ENCODE results near the gene TCTA.

The TCTA gene

GRCh38 chr3:49410846-49411534 lies 1.2 kb upstream of the TCTA start:
- no peak for DNase-seq

- no peak for DNase-seq
These were observed 672 bp upstream of the TCTA start for GRCh38 chr3:49411535-49411967.

GRCh38 chr3:49412632-49413337 lies 562 bp downstream of the TCTA start:
- DNase-seq: no peak

DNA sequence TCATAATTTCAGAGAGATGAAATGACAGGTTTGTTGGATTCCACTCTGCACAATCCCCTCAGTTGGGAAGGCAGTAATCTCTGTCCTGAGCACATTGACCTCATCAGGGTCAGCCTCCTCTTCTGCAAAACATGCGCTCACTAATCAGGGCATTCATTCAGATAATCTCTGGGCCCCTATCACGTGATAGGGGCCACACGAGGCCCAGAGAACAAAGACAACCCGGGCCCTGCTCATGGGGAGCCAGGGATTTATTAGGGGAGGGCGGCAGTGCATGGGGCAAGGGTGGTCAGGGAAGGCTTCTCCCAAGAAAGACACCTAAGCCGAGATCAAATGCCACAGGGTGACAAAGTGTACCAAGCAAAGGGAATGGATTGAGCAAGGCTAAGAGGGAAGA lies 1.1 kb downstream of the TCTA start:
- DNase-seq: no peak

GRCh38 chr3:49414753-49415152 lies 2.5 kb downstream of the TCTA start:
- no peak for DNase-seq

- DNase-seq: no peak
These were observed 3.8 kb downstream of the TCTA start for GRCh38 chr3:49415931-49416601.

GRCh38 chr3:49416867-49417266 lies 4.6 kb downstream of the TCTA start:
- DNase-seq: no peak

DNA sequence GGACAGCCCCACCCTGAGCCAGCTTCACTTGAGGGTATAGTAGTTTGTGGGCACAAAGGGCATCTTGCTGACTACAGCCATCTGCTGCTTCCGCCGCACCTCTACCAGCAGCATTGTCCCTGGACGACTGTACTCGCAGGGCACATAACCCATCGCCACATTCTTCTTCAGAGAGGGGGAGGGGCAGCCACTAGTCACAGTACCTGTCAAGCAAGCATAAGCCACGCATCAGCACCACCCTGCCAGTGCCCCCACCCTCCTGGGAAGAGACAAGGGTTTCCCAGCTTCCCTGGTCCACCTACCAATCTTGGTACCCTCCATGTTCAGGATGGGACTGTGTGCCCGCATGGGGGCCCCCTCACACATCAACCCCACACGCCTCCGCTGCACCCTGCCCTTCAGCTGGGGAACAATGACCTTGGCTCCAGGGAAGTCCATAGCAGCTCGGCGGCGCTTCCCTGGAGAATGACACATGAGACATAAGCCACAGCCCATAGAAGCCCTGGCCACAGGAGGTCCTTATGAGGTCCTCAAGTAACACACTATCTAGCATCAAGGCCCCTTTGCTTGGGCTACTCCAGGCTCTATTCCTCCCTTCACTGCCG lies 5.4 kb downstream of the TCTA start:
- DNase-seq: no peak

DNA sequence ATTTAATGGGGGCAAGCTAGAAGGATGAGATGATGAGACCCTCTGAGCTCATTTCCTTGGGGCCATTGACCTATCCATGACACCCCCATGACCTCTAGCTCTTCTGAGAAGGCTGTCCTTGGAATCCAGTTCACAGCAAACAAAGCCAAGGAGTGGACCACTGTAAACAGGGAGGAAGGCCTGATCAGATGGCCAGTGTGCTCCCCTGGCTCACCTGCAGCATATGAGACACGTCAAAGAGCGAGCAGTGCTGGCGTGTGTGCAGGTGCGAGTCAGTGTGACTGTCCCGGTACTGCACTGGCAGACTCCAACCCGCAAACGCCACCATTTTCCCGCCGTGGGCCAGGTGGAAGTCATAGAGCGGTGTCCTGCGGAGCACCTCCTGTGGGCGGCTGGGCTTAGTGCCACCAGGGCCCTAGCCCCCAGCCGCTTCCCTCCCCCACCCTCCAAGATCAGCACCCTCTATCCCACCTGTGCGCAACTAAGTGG lies 9.7 kb downstream of the TCTA start:
- DNase-seq: no peak

DNA sequence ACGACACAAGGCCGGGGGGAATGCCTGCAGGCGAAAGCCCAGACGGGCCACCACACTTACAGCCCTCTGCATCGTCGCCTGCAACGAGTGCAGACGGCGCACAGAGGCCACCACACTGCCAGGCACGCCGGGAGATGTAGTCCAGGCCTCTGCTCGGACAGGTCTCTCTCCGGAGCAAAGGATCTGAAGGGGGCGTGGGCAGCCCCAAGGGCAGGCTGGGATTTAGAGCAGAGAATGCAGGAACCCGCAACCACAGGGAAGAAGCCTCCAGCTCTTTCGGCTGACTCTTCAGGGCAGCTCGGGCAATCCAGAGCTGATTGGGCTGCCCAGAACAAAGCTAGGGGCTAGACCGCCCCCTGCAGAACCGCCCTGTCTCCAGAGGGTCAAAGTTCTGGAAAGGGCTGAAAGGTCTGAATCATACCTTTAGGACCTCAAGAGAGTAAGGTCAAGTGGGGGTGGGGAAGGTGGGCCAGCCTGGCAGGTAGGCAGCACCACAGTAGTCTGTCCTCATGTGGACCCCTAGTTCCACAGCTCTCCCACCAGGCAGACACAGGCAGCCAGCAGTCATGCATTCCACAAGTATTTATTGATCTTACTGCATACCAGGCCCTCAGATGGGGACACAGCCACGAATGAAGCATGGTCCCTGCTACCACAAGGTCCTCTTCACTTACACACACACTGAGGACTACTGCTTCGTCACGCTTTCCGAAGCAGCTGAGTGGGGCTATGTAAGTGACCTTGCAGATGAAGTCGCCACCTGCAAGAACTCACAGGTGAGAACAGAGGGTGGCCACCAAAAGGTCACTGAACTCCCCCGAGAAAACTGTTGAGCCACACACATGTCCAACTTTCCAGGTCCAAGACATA lies 10.4 kb downstream of the TCTA start, which contains the start of gene AMT:
Gene AMT, minus strand, starts transcription at position 95 of the 870 bp plus-strand sequence. Its CDS starts 23 bp downstream, at position 72.
- no peak for DNase-seq

- DNase-seq: no peak
These were observed 12.6 kb downstream of the TCTA start for GRCh38 chr3:49424816-49425215.

GRCh38 chr3:49427586-49427985 lies 15.4 kb downstream of the TCTA start:
- no peak for DNase-seq

GRCh38 chr3:49428752-49429080 lies 16.5 kb downstream of the TCTA start:
- DNase-seq: peak; percentile 71

DNA sequence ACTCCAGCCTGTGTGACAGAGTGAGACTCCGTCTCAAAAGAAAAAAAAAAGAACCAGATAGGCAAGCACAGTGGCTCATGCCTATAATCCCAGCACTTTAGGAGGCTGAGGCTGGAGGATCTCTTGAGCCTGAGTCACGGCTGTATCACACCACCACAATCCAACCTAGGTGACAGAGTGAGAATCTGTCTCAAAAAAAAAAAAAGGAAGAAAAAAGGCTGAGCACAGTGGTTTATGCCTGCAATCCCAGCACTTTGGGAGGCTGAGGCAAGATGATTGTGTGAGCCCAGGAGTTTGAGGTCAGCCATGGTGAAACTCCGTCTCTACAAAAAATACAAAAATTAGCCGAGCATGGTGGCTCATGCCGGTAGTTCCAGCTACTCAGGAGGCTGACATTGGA lies 22.5 kb downstream of the TCTA start:
- no peak for DNase-seq

- DNase-seq: no peak
These were observed 33.2 kb downstream of the TCTA start for GRCh38 chr3:49445391-49445790.

DNA sequence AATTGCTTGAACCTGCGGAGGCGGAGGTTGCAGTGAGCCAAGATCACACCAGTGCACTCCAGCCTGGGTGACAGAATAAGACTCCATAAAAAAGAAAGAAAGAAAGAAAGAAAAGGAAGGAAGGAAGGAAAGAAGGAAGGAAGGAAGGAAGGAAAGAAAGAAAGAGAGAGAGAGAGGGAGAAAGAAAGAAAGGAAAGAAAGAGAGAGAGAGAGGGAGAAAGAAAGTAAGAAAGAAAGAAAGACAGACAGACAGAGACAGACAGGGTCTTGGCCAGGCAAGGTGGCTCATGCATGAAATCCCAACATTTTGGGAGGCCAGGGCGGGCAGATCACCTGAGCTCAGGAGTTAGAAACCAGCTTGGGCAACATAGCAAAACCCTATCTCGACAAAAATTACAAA lies 41.4 kb downstream of the TCTA start:
- DNase-seq: no peak

DNA sequence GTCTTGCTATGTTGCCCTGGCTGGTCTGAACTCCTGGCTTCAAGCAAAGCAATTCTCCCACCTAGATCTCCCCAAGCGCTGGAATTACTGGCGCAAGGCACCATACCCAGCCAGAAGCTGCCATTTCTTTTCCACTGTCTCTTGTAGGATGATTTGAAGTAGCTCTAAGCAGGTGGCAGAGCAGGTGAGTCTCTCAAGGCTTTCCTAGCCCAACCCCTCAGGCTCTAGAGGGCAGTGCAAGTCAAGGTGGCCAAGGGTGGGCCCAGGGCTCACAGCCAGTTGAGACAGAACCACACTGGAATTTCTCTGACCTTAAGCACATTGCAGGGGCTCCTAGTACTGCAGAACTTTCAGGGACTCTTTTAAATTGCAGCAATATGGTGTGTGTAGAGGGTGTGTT lies 42.2 kb downstream of the TCTA start:
- no peak for DNase-seq

GRCh38 chr3:49454898-49455681 lies 42.9 kb downstream of the TCTA start:
- no peak for DNase-seq

- no peak for DNase-seq
These were observed 44.2 kb downstream of the TCTA start for GRCh38 chr3:49456466-49456865.

GRCh38 chr3:49460188-49460890 lies 48.1 kb downstream of the TCTA start:
- no peak for DNase-seq

DNA sequence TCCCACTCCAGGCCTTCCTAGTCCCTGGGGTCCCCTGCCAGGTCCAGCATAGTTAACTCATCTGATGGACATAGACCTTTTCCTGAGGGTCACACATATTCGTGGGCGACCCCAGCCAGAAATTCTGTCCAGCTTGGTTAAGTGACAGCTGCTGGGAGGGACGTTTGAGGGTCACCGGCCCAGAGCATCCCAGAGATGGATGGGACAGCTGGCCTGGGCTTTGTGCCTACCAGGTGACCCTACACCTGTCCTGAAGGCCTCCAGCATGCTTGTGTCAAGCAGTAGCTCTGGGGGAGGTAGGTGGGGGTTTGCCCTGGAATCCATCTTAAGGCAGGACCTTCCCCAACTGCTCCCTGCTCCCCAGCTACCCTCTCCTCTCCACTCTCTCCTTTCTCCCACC lies 48.7 kb downstream of the TCTA start:
- DNase-seq: no peak

Measured in kidney glomerular epithelial cell (primary cell).